Measurements from ENCODE around the gene SHANK1.
A peak's percentile ranks its signal among the peaks of the same experiment; 100 is the strongest.

SHANK1 gene

DNA sequence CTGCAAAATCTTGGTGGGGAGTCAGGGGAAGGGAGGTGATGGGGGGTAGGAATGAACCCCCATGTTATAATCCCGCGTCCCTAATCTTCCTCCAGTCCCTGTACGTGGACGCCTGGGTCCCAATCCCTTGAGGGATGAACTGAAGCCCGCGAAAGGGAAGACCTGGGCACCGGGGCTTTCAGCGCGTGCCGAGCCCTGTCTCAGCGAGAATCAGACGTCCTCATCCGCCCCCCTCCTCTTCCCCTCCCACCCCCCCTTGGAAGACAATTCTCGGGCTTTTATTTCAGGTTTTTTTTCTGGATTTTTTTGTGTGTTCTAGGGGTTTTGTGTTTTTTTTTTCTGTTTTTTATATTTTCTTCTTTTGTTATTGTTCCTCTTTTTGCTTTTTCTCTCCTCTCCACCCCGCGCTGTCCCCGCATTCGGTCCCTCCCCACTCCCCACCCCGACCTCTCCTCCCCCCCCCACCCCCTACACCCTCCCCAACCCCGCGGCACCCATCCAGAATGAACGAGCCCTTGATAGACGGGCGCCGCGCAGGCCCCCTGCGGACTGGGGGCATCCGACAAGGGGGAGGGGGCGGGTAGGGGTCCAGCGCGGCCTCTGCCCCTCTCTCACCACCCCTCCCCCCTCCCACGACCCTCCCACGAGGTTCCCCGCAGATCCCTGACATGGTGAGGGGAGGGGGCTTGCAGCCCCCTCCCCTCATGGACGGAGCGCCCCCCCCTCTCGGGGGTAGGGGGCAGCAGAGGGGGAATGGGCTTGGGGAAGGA lies 60.1 kb downstream of the SHANK1 start:
- no peak for DNase-seq (ENCODE audit: low read depth)

- peak; percentile 79 for DNase-seq (ENCODE audit: low read depth)
Measured at GRCh38 chr19:50658441-50659317, 60.9 kb downstream of the SHANK1 start.

- DNase-seq (ENCODE audit: low read depth): peak; percentile 100
Measured at GRCh38 chr19:50657712-50658440, 61.7 kb downstream of the SHANK1 start.

GRCh38 chr19:50657222-50657669 lies 62.4 kb downstream of the SHANK1 start:
- no peak for DNase-seq (ENCODE audit: low read depth)

DNA sequence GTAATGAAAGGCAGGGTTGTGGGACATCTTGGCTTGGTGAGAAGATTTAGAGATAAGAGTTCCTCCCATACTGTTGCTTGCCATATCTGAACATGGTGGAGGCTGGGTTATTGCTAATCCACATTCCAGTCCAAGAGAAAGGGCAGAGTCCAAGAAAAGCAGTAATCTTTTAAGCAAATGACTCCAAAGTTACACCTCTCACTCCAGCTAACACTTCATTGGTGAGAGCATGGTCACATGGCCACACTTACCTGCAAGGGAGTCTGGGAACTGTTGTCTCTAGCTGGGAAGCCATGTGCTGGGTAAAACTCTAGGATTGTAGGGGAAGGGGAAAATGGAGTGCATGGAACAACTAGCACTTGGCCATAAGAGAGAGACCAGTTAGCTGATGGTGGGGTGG lies 64.7 kb downstream of the SHANK1 start:
- DNase-seq (ENCODE audit: low read depth): no peak

GRCh38 chr19:50652722-50653121 lies 66.9 kb downstream of the SHANK1 start:
- no peak for DNase-seq (ENCODE audit: low read depth)

GRCh38 chr19:50651174-50651573 lies 68.4 kb downstream of the SHANK1 start:
- no peak for DNase-seq (ENCODE audit: low read depth)

DNA sequence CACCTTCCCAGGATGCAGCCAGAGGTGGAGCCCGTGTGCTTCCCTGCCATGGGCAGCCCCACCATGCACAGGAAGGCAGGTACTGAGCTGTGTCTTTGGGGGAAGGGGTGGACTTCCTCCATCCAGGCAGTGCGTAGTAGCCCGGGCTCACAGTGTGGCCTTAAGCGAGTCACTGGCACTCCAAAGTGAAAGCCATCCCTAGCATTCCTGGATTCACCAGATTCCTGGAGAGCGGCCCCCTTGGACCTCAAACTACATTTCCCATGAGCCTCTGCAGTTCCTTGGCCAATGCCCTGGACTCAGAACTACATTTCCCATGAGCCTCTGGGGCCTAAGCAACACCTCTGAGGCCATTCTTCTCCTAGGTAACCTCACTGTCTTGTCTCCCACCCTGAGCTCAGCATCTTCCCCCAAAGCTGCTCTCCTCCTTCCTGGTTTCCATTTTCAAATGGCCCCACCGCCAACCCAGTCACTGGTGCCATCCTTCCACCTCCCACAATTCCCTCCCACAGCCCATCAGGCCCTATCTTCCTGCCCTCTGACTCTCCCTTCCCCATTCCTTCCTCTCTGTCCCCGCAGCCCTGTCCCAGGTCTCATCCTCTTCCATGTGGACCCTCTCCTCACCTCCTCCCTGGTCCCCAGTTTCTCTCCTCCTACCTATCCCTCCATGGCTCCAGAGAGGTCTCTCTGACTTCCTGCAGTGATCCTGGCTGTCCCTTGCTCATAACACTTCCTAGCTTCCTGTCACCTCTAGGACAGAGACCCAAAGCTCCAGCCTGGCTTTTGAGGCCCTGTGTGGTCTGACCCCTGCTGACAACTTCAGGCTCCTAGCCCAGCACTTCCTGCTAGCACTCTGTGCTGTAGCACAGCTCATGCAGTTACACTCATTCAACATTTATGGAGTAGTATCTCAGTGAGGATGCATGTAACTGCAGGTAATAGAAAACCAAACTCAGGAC lies 69.9 kb downstream of the SHANK1 start, which contains the start of gene C19orf81:
Gene C19orf81 (plus strand): TSS at position 13 of the 959 bp plus-strand sequence. CDS start 0 bp downstream, at position 13.
- DNase-seq (ENCODE audit: low read depth): peak; percentile 49

GRCh38 chr19:50648659-50649058 lies 70.9 kb downstream of the SHANK1 start:
- no peak for DNase-seq (ENCODE audit: low read depth)

- DNase-seq (ENCODE audit: low read depth): no peak
Measured at GRCh38 chr19:50647879-50648615, 71.6 kb downstream of the SHANK1 start.

DNA sequence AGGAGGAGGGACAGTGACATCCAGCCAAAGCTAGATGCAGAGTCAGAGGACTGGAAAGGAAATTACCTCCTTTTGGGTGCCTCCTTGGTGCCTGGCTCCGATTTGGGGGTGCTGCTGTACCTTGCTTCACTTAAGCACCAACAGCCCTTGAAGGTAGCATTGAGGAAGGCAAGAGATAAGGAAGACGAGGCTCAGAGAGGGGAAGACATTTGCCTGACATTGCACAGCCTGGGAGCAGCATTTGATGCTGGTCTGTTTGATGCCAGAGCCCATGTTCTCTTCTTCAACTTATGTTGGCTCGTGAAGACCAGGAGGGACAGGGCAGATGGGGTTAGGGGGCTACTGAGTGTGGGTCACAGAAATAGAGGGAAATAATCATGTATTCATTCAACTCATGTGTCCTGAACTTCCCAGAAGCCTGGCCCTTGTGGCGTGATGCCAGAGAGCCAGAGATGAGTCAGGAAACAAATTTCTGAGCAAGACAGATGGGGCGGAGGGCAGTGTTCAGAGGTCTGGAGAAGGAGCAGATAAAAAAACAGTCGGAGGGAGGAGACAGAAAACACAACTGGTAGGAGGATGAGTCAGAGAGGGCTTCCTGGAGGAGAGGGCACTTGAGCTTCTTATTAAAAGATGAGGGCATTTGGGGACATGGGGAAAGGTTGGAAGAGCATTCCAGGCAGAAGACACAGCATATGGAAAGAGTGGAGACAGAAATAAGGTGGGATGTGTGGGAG lies 73.4 kb downstream of the SHANK1 start:
- peak; percentile 81 for DNase-seq (ENCODE audit: low read depth)

DNA sequence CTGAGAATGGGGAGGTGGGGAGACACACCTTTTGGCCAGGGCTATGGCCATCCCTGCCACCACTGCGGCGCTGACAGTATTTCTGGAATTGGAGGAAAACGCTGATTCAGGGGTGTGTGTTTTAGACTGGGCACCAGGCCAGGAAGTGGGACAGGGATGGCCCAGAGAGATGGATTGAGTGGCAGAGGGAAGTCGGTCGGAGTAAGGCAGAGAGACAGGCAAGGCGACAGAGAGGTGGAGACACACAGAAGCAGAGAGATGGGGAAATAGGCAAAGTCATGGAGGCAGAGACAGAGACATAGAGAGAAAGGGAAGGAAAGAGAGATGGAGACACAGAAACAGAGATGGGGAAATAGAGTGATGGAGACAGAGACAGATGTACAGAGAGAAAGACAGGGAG lies 74.5 kb downstream of the SHANK1 start:
- DNase-seq (ENCODE audit: low read depth): no peak

GRCh38 chr19:50644315-50644915 lies 75.2 kb downstream of the SHANK1 start:
- no peak for DNase-seq (ENCODE audit: low read depth)

GRCh38 chr19:50640368-50640767 lies 79.2 kb downstream of the SHANK1 start:
- DNase-seq (ENCODE audit: low read depth): no peak

DNA sequence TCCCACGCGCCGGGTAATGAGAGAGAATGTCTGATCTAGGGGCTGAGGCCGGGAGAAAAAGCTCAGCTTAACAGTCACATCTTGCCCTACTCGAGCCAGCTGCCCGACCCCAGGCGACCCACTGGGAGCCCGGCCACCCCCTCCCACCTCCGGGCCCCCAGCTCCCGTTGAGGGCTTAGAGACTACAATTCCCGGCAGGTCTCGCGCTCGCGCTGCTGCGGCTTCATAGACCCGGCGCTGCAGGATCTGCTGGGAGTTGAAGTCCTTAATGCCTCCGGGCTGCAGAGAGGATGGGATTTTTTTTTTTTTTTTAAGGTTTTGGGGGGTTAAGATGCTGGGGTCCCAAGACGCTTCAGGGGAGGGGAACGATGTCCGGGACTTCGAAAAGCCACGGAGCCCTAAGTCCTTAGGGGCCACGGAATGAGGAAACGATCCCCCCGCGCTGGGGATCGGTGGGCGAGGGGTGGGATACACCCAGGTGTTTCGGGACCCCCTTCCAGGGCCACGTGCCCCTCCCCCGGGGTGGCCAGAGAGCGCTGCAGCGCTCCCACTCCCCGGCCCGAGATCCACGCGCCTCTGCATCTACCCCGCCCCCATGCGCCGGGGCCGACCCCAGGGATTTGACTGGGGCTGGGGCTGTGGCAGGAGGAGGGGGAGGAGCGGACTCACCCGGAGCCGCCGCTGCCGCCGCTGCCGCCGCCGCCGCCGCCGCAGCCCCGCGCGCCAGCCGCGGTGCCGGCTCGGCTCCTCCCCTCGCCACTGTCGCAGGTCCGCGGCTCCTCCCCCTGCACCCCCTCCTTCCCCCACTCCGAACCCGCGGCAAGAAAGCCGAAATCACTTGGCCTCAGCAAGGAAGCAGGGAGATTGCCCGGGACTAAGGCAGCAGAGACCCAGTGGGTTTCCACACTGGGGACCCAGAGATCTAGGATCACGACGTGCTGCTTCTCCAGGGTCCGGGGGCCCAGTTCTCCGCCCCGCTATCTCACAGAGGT lies 80.2 kb downstream of the SHANK1 start, which contains the start of gene SYT3:
Gene SYT3 (minus strand): TSS at position 761 of the 992 bp plus-strand sequence. CDS start 2,470 bp downstream, outside the sequence.
- peak; percentile 51 for DNase-seq (ENCODE audit: low read depth)

DNA sequence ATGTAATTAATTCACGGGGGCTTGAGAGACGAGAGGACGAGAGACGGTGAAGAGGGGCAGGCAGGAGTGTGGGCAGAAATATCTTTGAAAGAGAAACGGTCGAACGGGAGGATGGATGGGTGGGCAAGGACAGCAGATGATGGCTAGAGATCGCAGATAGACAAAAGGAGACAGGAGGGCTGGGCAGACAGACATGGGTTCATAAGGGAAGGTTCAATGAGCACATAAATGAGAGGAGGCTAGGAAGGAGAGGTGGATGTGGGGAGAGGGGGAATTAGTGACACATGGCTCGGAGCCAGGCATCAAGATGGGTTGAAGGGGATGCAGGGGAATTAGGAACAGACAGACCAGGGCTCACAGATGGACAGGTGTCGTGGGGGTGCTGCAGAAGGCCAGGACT lies 81.0 kb downstream of the SHANK1 start:
- no peak for DNase-seq (ENCODE audit: low read depth)

- DNase-seq (ENCODE audit: low read depth): no peak
Measured at GRCh38 chr19:50636317-50637085, 83.1 kb downstream of the SHANK1 start.
